Cardiac fibroblast (primary cell): Measurements from ENCODE around the gene FAIM.

Experiments used
- DNase-seq, 2 donors: peaks; one replicate each; pipeline versions ENCODE4 v3.0.0 to v3.0.0-alpha.2; 2010; ENCODE audit warnings: low read depth in 2 of 2
- H3K4me3 ChIP-seq, 2 donors: replicated peaks in 1 of 2; 1 replicate in 1 of 2; 2 replicates in 1 of 2; pipeline ENCODE4 v1.5.1; 2011; ENCODE audit warnings: low read depth in 2 of 2, low read length in 2 of 2, mild to moderate bottlenecking in 2 of 2, moderate library complexity in 1 of 2
- TF ChIP-seq, protein P1 (sequence below): IDR thresholded peaks from one replicate; pipeline ENCODE4 v1.5.1; 2011; ENCODE audit warnings: low read depth, mild to moderate bottlenecking, low read length, inconsistent platforms

Gene FAIM

DNA sequence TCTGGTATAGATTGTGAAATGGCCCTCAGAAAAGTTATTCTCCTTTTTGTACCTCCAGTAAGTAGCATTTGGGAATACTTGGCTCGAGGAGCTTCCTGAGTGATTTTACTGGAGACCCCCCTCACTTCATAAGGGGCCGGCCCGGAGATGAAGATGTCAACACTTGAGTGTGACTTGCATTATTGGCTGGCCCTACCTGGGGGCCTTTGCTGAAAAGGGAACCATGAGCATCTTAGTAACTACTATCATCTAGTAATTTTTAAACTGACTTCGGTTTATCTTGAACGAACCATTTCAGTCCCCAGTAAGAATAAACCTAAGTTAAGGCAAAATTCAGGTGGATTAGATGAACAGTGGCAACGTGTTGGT, 1.3 kb downstream of the FAIM start:
- peak overlapping the region in 1 of 2 donors; percentile 63 for H3K4me3 ChIP-seq
- TF ChIP-seq, protein P1, sequence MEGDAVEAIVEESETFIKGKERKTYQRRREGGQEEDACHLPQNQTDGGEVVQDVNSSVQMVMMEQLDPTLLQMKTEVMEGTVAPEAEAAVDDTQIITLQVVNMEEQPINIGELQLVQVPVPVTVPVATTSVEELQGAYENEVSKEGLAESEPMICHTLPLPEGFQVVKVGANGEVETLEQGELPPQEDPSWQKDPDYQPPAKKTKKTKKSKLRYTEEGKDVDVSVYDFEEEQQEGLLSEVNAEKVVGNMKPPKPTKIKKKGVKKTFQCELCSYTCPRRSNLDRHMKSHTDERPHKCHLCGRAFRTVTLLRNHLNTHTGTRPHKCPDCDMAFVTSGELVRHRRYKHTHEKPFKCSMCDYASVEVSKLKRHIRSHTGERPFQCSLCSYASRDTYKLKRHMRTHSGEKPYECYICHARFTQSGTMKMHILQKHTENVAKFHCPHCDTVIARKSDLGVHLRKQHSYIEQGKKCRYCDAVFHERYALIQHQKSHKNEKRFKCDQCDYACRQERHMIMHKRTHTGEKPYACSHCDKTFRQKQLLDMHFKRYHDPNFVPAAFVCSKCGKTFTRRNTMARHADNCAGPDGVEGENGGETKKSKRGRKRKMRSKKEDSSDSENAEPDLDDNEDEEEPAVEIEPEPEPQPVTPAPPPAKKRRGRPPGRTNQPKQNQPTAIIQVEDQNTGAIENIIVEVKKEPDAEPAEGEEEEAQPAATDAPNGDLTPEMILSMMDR: no peak
- DNase-seq: no peak

DNA sequence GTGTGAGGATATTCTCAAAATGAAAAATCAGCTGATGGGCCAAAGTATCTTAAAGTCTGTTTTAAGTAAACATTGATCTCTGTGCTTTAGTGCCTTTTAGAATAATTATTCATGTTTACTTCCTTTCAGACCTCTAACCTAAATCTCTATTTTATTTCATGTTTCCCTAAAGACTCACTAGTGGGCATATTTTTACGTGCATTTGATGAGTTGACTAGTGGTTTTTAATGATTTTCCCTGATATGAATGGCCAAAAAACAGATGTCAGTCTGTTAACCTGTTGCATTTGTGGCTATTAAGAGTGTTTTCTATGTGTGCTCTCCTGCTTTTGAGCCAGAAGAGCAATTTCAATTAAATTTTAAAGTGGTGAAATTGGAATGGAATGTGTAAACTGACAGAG, 6.9 kb downstream of the FAIM start:
- DNase-seq: no peak
- TF ChIP-seq, protein P1: no peak
- no peak overlapping the region for H3K4me3 ChIP-seq

DNA sequence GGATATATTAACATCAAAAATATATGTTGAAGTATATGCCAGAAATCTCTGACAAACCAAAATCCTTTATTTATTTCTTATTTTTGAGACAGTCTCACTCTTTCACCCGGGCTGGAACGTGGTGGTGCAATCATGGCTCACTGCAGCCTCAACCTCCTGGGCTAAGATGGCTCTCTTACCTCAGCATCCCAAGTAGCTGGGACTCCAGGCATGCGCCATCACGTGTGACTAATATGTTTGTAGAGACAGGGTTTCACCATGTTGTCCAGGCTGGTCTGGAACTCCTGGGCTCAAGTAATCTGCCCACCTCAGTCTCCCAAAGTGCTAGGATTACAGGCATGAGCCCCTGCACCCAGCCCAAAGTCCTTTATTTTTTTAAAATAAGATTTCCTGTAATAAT, 11.9 kb downstream of the FAIM start:
- peak in 1 of 2 donors; percentile 24 for DNase-seq
- H3K4me3 ChIP-seq: no peak overlapping the region
- TF ChIP-seq, protein P1: no peak

DNA sequence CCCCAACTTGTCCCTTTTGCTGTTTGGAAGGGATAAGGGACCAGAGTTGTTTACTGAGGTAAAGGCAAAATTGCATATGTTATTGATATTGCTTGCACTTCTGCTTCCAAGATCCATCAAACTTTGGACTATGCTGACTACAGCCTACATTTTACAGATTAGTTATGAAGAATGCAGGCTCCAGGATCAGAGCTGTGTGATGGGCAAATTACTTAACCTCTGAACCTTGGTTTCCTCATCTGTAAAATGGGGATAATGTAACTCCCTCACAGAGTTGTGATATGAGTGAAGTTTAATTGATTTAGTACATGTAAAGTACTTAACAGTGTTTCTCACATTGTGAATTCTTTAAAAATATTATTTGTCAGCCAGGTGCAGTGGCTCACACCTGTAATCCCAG, 15.9 kb downstream of the FAIM start:
- TF ChIP-seq, protein P1: no peak
- no peak for DNase-seq
- no peak overlapping the region for H3K4me3 ChIP-seq

DNA sequence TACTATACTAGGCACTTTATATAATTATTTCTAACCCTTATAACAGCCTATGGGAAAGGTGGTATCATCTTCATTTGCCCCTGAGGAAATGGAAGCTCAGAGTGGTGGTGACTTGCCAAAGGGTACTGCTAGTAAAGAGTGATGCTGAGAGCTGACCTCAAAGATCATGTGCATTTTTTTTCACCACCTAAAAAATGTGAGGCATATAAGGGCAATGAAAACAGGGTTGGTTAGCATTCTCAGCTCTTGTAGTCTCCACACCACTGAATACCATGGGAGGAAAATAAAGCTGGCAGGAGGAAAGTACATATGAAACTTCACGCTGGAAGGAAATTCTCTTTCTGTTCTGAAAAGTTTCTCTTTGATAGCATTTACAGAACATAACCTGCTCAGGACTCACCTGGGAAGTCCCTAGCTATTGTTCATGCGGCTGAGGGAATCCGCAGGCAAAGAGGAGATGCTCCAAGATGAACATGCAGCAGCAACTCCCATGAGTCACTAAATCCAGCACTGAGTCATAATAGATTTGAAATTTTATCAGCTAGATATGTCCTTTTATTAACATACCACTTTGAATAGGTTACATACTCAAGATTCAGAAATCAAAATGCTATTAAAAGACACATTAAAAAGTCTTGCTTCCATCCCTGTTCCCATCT, 17.3 kb downstream of the FAIM start:
- TF ChIP-seq, protein P1: no peak
- DNase-seq: peak; percentile 8 to 45
- H3K4me3 ChIP-seq: no peak overlapping the region

DNA sequence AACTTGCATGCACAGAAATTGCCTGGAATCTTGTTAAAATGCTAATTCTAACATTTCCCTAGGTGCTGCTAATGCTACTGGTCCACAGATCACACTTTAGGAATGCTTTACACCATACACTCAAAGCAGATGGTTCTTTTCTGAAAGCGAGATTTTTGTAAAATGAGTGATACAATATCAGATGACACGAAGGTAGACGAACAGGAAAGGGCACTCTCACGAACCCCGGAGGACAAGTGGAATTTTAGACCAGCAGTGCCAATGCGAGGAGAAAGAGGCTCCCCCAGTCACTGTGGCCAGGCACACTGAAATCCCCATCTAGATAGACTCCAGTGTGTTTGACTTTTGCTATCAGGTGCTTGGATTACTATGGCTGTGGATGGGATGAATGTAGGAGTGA, 21.0 kb downstream of the FAIM start:
- TF ChIP-seq, protein P1: no peak
- DNase-seq: no peak
- no peak overlapping the region for H3K4me3 ChIP-seq

DNA sequence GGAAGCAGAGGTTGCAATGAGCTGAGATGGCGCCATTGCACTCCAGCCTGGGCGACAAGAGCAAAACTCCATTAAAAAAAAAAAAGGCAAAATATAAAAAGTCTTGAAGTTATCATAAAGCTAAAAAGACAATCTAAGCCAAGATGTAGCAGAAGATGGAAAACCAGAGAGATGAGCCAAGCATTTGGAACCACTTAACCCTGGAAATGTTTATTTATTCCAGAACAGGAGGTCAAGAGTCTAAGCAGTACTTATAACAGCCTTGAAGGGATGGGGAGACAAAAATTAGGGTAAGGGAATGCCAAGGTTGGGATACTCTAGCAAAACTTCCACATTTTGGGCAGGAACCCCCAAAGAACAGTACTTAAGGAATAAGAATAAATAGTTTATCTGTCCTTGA, 30.1 kb downstream of the FAIM start:
- no peak for DNase-seq
- H3K4me3 ChIP-seq: no peak overlapping the region
- TF ChIP-seq, protein P1: no peak
